Measurements from ENCODE around the gene LDLRAD3.

LDLRAD3 gene

DNA sequence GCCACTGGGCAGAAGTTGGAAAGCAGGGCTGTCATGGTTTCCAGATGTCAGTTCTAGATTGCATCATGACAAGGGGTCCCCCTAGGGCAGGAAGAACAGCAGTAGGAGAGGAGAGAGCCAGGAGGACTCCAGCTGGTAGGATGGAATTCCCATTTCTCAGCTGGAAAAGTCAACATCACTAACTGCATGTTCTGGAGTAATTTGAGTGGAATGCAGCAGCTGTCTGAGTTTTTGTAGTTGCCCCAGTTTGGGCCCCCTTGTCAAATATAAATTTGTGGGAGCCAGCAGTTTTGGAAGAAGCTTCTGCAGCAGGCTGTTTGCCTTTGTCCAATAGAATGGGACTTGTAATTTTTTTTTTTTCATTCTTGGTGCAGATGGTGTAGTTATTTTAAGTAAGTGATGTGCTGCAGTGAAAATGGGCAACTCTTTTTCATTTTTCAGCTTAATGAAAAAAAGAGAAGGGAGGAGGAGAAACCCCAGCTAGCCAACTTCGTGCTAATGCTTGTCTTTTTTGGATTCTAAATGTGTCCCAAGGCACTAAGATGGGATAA, 86.9 kb downstream of the LDLRAD3 start:
- ChIA-PET CTCF (no interaction called here), POLR2A (no interaction called here)
- Histone ChIP-seq H3K27me3 (replicated peaks in 2 of 5; ENCODE audit: control insufficient read depth in 4 of 5, insufficient read depth in 5 of 5, low read length in 4 of 5) (no peaks in the 10 kb centered on the region), H3K4me1 (ENCODE audit: control extremely low read depth in 1 of 4, control insufficient read depth in 4 of 4, insufficient read depth in 4 of 4, low read length in 3 of 4) (no peaks in the 10 kb centered on the region), H3K9me3 (ENCODE audit: control extremely low read depth in 1 of 5, control insufficient read depth in 4 of 5, insufficient read depth in 2 of 5, low read depth in 1 of 5, low read length in 4 of 5) (no peaks in the 10 kb centered on the region), H3K36me3 (ENCODE audit: control insufficient read depth in 4 of 4, insufficient read depth in 4 of 4, low read length in 3 of 4) (no peaks in the 10 kb centered on the region), H3K27ac (ENCODE audit: insufficient read depth in 1 of 2, low read depth in 1 of 2, low read length in 2 of 2, poor library complexity in 1 of 2, severe bottlenecking in 2 of 2) (no peak overlapping the region), H3K4me3 (ENCODE audit: control insufficient read depth in 1 of 7, extremely low read depth in 1 of 7, insufficient read depth in 4 of 7, low read depth in 2 of 7, low read length in 6 of 7) (no peak overlapping the region)
- DNase-seq = no peak
- 100% methylated on average over 1 of the region's 1 CpG for WGBS (ENCODE audit: insufficient coverage)

GRCh38 chr11:36033082-36033751, 89.4 kb downstream of the LDLRAD3 start:
- H3K9me3 ChIP-seq (ENCODE audit: control extremely low read depth in 1 of 5, control insufficient read depth in 4 of 5, insufficient read depth in 2 of 5, low read depth in 1 of 5, low read length in 4 of 5) = no peaks in the 10 kb centered on the region
- DNase-seq = no peak
- H3K4me1 ChIP-seq (ENCODE audit: control extremely low read depth in 1 of 4, control insufficient read depth in 4 of 4, insufficient read depth in 4 of 4, low read length in 3 of 4) = no peaks in the 10 kb centered on the region
- ChIA-PET CTCF (no interaction called here), POLR2A (no interaction called here)
- H3K4me3 ChIP-seq (ENCODE audit: control insufficient read depth in 1 of 7, extremely low read depth in 1 of 7, insufficient read depth in 4 of 7, low read depth in 2 of 7, low read length in 6 of 7) = no peak overlapping the region
- H3K27ac ChIP-seq (ENCODE audit: insufficient read depth in 1 of 2, low read depth in 1 of 2, low read length in 2 of 2, poor library complexity in 1 of 2, severe bottlenecking in 2 of 2) = no peak overlapping the region
- no peaks in the 10 kb centered on the region for H3K27me3 ChIP-seq (replicated peaks in 2 of 5; ENCODE audit: control insufficient read depth in 4 of 5, insufficient read depth in 5 of 5, low read length in 4 of 5)
- 97% methylated on average over 9 of the region's 9 CpGs for WGBS (ENCODE audit: insufficient coverage)
- H3K36me3 ChIP-seq (ENCODE audit: control insufficient read depth in 4 of 4, insufficient read depth in 4 of 4, low read length in 3 of 4) = no peaks in the 10 kb centered on the region

DNA sequence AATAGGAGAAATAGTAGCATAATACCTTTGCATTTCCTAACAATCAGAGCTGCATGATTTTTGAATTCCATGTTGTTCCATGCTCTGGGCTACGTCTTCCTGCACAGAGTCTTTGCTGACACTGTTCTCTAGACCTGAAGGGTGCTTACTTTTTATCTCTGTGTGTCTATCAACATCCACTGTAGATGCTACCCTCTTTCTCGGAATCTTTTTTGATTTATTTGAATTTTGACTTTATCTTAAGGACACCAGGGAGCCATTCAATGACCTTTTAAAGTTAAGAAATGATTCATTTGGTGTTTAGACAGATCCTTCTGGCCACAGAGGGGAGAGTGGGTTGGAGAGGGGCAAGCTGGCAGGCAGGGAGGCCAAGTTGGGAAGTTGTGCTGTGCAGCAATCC, 90.1 kb downstream of the LDLRAD3 start:
- Histone ChIP-seq H3K9me3 (ENCODE audit: control extremely low read depth in 1 of 5, control insufficient read depth in 4 of 5, insufficient read depth in 2 of 5, low read depth in 1 of 5, low read length in 4 of 5) (no peaks in the 10 kb centered on the region), H3K27me3 (replicated peaks in 2 of 5; ENCODE audit: control insufficient read depth in 4 of 5, insufficient read depth in 5 of 5, low read length in 4 of 5) (no peaks in the 10 kb centered on the region), H3K4me3 (ENCODE audit: control insufficient read depth in 1 of 7, extremely low read depth in 1 of 7, insufficient read depth in 4 of 7, low read depth in 2 of 7, low read length in 6 of 7) (no peak overlapping the region), H3K36me3 (ENCODE audit: control insufficient read depth in 4 of 4, insufficient read depth in 4 of 4, low read length in 3 of 4) (no peaks in the 10 kb centered on the region), H3K4me1 (ENCODE audit: control extremely low read depth in 1 of 4, control insufficient read depth in 4 of 4, insufficient read depth in 4 of 4, low read length in 3 of 4) (no peaks in the 10 kb centered on the region), H3K27ac (ENCODE audit: insufficient read depth in 1 of 2, low read depth in 1 of 2, low read length in 2 of 2, poor library complexity in 1 of 2, severe bottlenecking in 2 of 2) (no peak overlapping the region)
- CTCF ChIA-PET = no interaction called here
- no peak for DNase-seq
- WGBS (ENCODE audit: insufficient coverage) = 100% methylated on average over 1 of the region's 2 CpGs
- POLR2A ChIA-PET = no interaction called here

GRCh38 chr11:36034551-36035331, 90.9 kb downstream of the LDLRAD3 start:
- Histone ChIP-seq H3K4me3 (ENCODE audit: control insufficient read depth in 1 of 7, extremely low read depth in 1 of 7, insufficient read depth in 4 of 7, low read depth in 2 of 7, low read length in 6 of 7) (no peak overlapping the region), H3K27me3 (replicated peaks in 2 of 5; ENCODE audit: control insufficient read depth in 4 of 5, insufficient read depth in 5 of 5, low read length in 4 of 5) (peaks cover 0 to under 1% (median 0%) of the 10 kb centered on the region in 5 experiments), H3K4me1 (ENCODE audit: control extremely low read depth in 1 of 4, control insufficient read depth in 4 of 4, insufficient read depth in 4 of 4, low read length in 3 of 4) (no peaks in the 10 kb centered on the region), H3K9me3 (ENCODE audit: control extremely low read depth in 1 of 5, control insufficient read depth in 4 of 5, insufficient read depth in 2 of 5, low read depth in 1 of 5, low read length in 4 of 5) (no peaks in the 10 kb centered on the region), H3K36me3 (ENCODE audit: control insufficient read depth in 4 of 4, insufficient read depth in 4 of 4, low read length in 3 of 4) (no peaks in the 10 kb centered on the region), H3K27ac (ENCODE audit: insufficient read depth in 1 of 2, low read depth in 1 of 2, low read length in 2 of 2, poor library complexity in 1 of 2, severe bottlenecking in 2 of 2) (no peak overlapping the region)
- ChIA-PET POLR2A (no interaction called here), CTCF (no interaction called here)
- WGBS (ENCODE audit: insufficient coverage) = 98% methylated on average over 6 of the region's 11 CpGs
- DNase-seq = no peak

- Histone ChIP-seq H3K9me3 (ENCODE audit: control extremely low read depth in 1 of 5, control insufficient read depth in 4 of 5, insufficient read depth in 2 of 5, low read depth in 1 of 5, low read length in 4 of 5) (no peaks in the 10 kb centered on the region), H3K27ac (ENCODE audit: insufficient read depth in 1 of 2, low read depth in 1 of 2, low read length in 2 of 2, poor library complexity in 1 of 2, severe bottlenecking in 2 of 2) (no peak overlapping the region), H3K4me3 (ENCODE audit: control insufficient read depth in 1 of 7, extremely low read depth in 1 of 7, insufficient read depth in 4 of 7, low read depth in 2 of 7, low read length in 6 of 7) (no peak overlapping the region), H3K27me3 (replicated peaks in 2 of 5; ENCODE audit: control insufficient read depth in 4 of 5, insufficient read depth in 5 of 5, low read length in 4 of 5) (peaks cover 0 to 2% (median 0%) of the 10 kb centered on the region in 5 experiments), H3K36me3 (ENCODE audit: control insufficient read depth in 4 of 4, insufficient read depth in 4 of 4, low read length in 3 of 4) (no peaks in the 10 kb centered on the region), H3K4me1 (ENCODE audit: control extremely low read depth in 1 of 4, control insufficient read depth in 4 of 4, insufficient read depth in 4 of 4, low read length in 3 of 4) (no peaks in the 10 kb centered on the region)
- 100% methylated on average over 1 of the region's 1 CpG for WGBS (ENCODE audit: insufficient coverage)
- ChIA-PET CTCF (no interaction called here), POLR2A (no interaction called here)
- no peak for DNase-seq
Measured at GRCh38 chr11:36035454-36035853, 91.6 kb downstream of the LDLRAD3 start.

- POLR2A ChIA-PET = no interaction called here
- no peak overlapping the region for H3K4me3 ChIP-seq (ENCODE audit: control insufficient read depth in 1 of 7, extremely low read depth in 1 of 7, insufficient read depth in 4 of 7, low read depth in 2 of 7, low read length in 6 of 7)
- CTCF ChIA-PET = no interaction called here
- no peaks in the 10 kb centered on the region for H3K9me3 ChIP-seq (ENCODE audit: control extremely low read depth in 1 of 5, control insufficient read depth in 4 of 5, insufficient read depth in 2 of 5, low read depth in 1 of 5, low read length in 4 of 5)
- H3K36me3 ChIP-seq (ENCODE audit: control insufficient read depth in 4 of 4, insufficient read depth in 4 of 4, low read length in 3 of 4) = no peaks in the 10 kb centered on the region
- no peaks in the 10 kb centered on the region for H3K4me1 ChIP-seq (ENCODE audit: control extremely low read depth in 1 of 4, control insufficient read depth in 4 of 4, insufficient read depth in 4 of 4, low read length in 3 of 4)
- WGBS (ENCODE audit: insufficient coverage) = 100% methylated on average over 8 of the region's 9 CpGs
- H3K27ac ChIP-seq (ENCODE audit: insufficient read depth in 1 of 2, low read depth in 1 of 2, low read length in 2 of 2, poor library complexity in 1 of 2, severe bottlenecking in 2 of 2) = no peak overlapping the region
- no peak for DNase-seq
- H3K27me3 ChIP-seq (replicated peaks in 2 of 5; ENCODE audit: control insufficient read depth in 4 of 5, insufficient read depth in 5 of 5, low read length in 4 of 5) = peaks cover 0 to 2% (median 0%) of the 10 kb centered on the region in 5 experiments
Measured at GRCh38 chr11:36035999-36036398, 92.1 kb downstream of the LDLRAD3 start.

DNA sequence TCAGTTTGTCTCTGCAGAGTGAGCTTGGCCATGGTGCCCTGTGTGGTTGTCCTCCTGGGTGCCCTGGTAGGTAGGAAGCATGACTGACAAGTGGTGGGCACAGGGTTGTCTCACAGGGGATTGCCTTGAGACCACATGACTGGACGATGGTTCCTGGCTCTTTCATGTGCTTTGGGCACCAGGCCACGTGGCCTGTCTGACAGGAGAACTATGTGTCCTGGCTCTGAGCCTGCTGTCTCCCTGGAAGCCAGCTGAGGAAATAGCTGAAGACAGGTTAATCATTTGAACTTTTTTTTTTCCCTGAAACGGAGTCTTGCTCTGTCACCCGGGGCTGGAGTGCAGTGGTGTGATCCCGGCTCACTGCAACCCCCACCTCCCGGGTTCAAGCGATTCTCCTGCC, 93.2 kb downstream of the LDLRAD3 start:
- H3K4me3 ChIP-seq (ENCODE audit: control insufficient read depth in 1 of 7, extremely low read depth in 1 of 7, insufficient read depth in 4 of 7, low read depth in 2 of 7, low read length in 6 of 7) = no peak overlapping the region
- no peaks in the 10 kb centered on the region for H3K36me3 ChIP-seq (ENCODE audit: control insufficient read depth in 4 of 4, insufficient read depth in 4 of 4, low read length in 3 of 4)
- peaks cover 0 to under 1% (median 0%) of the 10 kb centered on the region in 4 experiments for H3K4me1 ChIP-seq (ENCODE audit: control extremely low read depth in 1 of 4, control insufficient read depth in 4 of 4, insufficient read depth in 4 of 4, low read length in 3 of 4)
- H3K9me3 ChIP-seq (ENCODE audit: control extremely low read depth in 1 of 5, control insufficient read depth in 4 of 5, insufficient read depth in 2 of 5, low read depth in 1 of 5, low read length in 4 of 5) = no peaks in the 10 kb centered on the region
- ChIA-PET POLR2A (no interaction called here), CTCF (interaction anchor here (1.0 to 1.3 kb wide), 2 partner anchors 26 to 215 kb away, joined by 3 to 4 read pairs; no protein-coding TSS in a partner anchor)
- 63% methylated on average over 7 of the region's 7 CpGs for WGBS (ENCODE audit: insufficient coverage)
- no peak for DNase-seq
- H3K27ac ChIP-seq (ENCODE audit: insufficient read depth in 1 of 2, low read depth in 1 of 2, low read length in 2 of 2, poor library complexity in 1 of 2, severe bottlenecking in 2 of 2) = no peak overlapping the region
- H3K27me3 ChIP-seq (replicated peaks in 2 of 5; ENCODE audit: control insufficient read depth in 4 of 5, insufficient read depth in 5 of 5, low read length in 4 of 5) = peaks cover 0 to 2% (median 0%) of the 10 kb centered on the region in 5 experiments

Measured in common myeloid progenitor, CD34-positive (primary cell).